Gastrocnemius medialis (tissue), 4 donors: ENCODE data around the gene CC2D2B.

ENCODE experiments used
- POLR2A ChIP-seq, 2 donors: fragments of 450-650 bp; IDR thresholded peaks; one replicate each; pipeline ENCODE4 v1.6.1; 2017; ENCODE audit warnings: antibody characterized with exemption in 2 of 2, mild to moderate bottlenecking in 2 of 2, moderate library complexity in 2 of 2
- TF ChIP-seq, protein P1 (sequence below), 5 experiments: fragments of 450-650 bp in 3 of 5; fragments of 200-600 bp in 2 of 5; sonication (generic) in 2 of 5; IDR thresholded peaks in 4 of 5; conservative IDR thresholded peaks in 1 of 5; 1 replicate in 4 of 5; 2 replicates in 1 of 5; pipeline ENCODE4 v1.5.1; 2016 to 2019; ENCODE audit warnings: antibody characterized with exemption in 5 of 5, mild to moderate bottlenecking in 3 of 5, moderate library complexity in 3 of 5

DNA sequence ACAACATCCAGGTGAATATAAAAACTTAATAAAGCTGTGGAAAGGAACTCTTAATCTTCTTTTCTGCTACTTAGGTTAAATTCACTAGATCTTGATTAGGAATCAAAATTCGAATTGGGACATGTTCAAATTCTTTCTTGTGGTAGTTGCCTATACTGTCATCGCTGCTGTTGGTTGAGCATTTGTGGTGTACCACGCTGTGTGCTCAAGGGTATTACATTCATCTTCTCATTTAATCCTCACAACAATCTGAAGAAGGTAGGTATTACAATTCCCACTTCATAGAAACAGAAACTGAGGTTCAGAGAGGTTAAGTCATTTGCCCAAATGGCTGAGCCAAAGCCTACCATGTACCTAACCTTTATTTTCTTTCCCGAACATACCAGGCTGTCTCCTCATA lies 39.9 kb upstream of the CC2D2B start:
- no peak for TF ChIP-seq POLR2A (IDR thresholded peaks at IDR 0.05)
- TF ChIP-seq, protein P1, sequence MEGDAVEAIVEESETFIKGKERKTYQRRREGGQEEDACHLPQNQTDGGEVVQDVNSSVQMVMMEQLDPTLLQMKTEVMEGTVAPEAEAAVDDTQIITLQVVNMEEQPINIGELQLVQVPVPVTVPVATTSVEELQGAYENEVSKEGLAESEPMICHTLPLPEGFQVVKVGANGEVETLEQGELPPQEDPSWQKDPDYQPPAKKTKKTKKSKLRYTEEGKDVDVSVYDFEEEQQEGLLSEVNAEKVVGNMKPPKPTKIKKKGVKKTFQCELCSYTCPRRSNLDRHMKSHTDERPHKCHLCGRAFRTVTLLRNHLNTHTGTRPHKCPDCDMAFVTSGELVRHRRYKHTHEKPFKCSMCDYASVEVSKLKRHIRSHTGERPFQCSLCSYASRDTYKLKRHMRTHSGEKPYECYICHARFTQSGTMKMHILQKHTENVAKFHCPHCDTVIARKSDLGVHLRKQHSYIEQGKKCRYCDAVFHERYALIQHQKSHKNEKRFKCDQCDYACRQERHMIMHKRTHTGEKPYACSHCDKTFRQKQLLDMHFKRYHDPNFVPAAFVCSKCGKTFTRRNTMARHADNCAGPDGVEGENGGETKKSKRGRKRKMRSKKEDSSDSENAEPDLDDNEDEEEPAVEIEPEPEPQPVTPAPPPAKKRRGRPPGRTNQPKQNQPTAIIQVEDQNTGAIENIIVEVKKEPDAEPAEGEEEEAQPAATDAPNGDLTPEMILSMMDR (IDR thresholded peaks at IDR 0.05 in 4 of 5, conservative IDR thresholded peaks at IDR 0.05 in 1 of 5): no peak
